ENCODE results near the gene PRSS27. TPM values are rescaled to one million over a fixed set of nuclear protein-coding genes. Genes with fewer than 3 reads are reported as not detected.

The PRSS27 gene
- total and polyA plus RNA-seq, 11 donors = 0.19 to 1.3 (median 0.39) TPM; not detected in 3

DNA sequence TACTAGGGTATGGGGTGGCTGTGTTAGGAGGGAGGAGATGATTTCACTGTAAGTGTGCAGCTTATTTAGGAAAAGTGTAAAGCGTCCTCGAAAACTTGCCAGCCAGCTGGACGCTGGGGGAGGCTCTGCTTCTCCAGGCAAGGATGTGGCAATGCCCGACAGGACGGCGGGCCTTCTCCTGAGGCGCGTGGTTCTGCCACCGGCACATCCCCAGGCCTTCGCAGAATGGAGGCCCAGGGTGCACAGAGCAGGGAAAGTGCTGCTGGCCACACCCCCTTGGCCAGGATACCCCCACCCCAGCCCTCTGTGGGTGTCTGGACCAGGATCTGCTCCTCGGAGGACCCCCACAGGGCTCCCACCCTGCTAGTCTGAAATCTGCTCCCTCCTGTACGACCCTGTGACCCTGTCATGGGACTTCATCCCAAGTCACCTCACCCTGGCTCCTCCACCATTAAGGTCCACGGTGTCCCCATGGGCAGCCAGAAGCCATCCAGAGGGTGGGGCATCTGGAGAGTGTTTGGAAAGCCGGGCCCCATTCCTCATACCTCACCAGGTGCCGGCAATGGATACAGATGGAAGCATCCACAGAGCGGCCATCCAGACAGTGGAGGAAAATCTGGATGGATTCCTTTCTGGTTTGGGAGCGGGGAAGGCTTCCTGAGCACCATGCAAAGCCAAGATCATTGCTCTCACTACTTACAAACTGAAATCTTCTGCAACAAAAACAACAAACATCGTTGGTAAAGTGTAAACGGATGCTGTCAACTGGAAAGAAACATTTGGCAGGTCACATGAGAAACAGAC lies 23.2 kb upstream of the PRSS27 start:
- H3K27ac ChIP-seq = no peak overlapping the region
- H3K36me3 ChIP-seq = no peaks in the 10 kb centered on the region
- no peaks in the 10 kb centered on the region for H3K9me3 ChIP-seq
- DNase-seq (no peak), ATAC-seq (no peak)
- H3K4me1 ChIP-seq = no peaks in the 10 kb centered on the region
- intact Hi-C loops (cut with DNase I) = no loop called here
- peaks cover 0 to 7% (median 0%) of the 10 kb centered on the region in 9 donors for H3K27me3 ChIP-seq
- TF ChIP-seq, protein P1, sequence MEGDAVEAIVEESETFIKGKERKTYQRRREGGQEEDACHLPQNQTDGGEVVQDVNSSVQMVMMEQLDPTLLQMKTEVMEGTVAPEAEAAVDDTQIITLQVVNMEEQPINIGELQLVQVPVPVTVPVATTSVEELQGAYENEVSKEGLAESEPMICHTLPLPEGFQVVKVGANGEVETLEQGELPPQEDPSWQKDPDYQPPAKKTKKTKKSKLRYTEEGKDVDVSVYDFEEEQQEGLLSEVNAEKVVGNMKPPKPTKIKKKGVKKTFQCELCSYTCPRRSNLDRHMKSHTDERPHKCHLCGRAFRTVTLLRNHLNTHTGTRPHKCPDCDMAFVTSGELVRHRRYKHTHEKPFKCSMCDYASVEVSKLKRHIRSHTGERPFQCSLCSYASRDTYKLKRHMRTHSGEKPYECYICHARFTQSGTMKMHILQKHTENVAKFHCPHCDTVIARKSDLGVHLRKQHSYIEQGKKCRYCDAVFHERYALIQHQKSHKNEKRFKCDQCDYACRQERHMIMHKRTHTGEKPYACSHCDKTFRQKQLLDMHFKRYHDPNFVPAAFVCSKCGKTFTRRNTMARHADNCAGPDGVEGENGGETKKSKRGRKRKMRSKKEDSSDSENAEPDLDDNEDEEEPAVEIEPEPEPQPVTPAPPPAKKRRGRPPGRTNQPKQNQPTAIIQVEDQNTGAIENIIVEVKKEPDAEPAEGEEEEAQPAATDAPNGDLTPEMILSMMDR (IDR thresholded peaks at IDR 0.05) = no peak
- TF ChIP-seq POLR2A (IDR thresholded peaks at IDR 0.05) = no peak
- WGBS, 4 donors = 88 to 90% (median 90%) methylated on average over 18 to 19 of the region's 19 CpGs
- H3K4me3 ChIP-seq = no peak overlapping the region

GRCh38 chr16:2742323-2743006 lies 22.4 kb upstream of the PRSS27 start:
- 88 to 95% (median 94%) methylated on average over 11 to 12 of the region's 12 CpGs for WGBS, 4 donors
- ATAC-seq (no peak), DNase-seq (no peak)
- Histone ChIP-seq H3K9me3 (no peaks in the 10 kb centered on the region), H3K36me3 (no peaks in the 10 kb centered on the region), H3K4me1 (no peaks in the 10 kb centered on the region), H3K4me3 (no peak overlapping the region), H3K27ac (no peak overlapping the region), H3K27me3 (peaks cover 0 to 8% (median 0%) of the 10 kb centered on the region in 9 donors)
- TF ChIP-seq, protein P1 (IDR thresholded peaks at IDR 0.05) = no peak
- no peak for TF ChIP-seq POLR2A (IDR thresholded peaks at IDR 0.05)
- intact Hi-C loops (cut with DNase I) = no loop called here

- TF ChIP-seq POLR2A (IDR thresholded peaks at IDR 0.05) = no peak
- TF ChIP-seq, protein P1 (IDR thresholded peaks at IDR 0.05) = no peak
- H3K4me3 ChIP-seq = no peak overlapping the region
- no peaks in the 10 kb centered on the region for H3K36me3 ChIP-seq
- intact Hi-C loops (cut with DNase I) = no loop called here
- H3K9me3 ChIP-seq = no peaks in the 10 kb centered on the region
- peaks cover 0 to 8% (median 0%) of the 10 kb centered on the region in 9 donors for H3K27me3 ChIP-seq
- no peaks in the 10 kb centered on the region for H3K4me1 ChIP-seq
- DNase-seq (no peak), ATAC-seq (no peak)
- H3K27ac ChIP-seq = no peak overlapping the region
- WGBS, 4 donors = 86 to 92% (median 89%) methylated on average over 1 to 4 of the region's 4 CpGs
Observed at GRCh38 chr16:2741168-2741567, 21.1 kb upstream of the PRSS27 start.

DNA sequence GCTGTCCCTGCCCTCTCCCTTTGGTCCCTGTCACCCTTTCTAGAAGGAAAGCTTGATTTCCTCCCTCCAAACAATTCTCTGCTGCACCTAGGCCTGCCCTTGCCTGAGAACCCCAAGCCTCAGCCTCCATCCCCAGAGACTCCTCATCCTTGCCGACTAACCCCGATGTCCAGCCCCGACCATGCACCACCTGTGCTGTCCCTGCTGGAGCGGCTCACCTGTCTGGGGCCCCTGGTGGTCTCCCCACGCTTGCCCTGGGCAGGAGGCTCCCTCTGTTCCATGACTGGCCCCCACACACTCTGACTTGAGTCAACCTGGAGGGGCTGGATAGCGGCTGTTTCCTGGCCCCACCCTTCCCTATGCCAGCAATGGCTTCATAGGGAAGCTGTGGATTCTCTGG lies 20.5 kb upstream of the PRSS27 start:
- 85 to 87% (median 87%) methylated on average over 6 of the region's 6 CpGs for WGBS, 4 donors
- H3K9me3 ChIP-seq = no peaks in the 10 kb centered on the region
- no peak overlapping the region for H3K4me3 ChIP-seq
- DNase-seq = no peak
- ATAC-seq = no peak
- no peak for TF ChIP-seq POLR2A (IDR thresholded peaks at IDR 0.05)
- H3K27ac ChIP-seq = no peak overlapping the region
- H3K27me3 ChIP-seq = peaks cover 0 to 8% (median 0%) of the 10 kb centered on the region in 9 donors
- H3K4me1 ChIP-seq = no peaks in the 10 kb centered on the region
- intact Hi-C loops (cut with DNase I) = no loop called here
- H3K36me3 ChIP-seq = no peaks in the 10 kb centered on the region
